ENCODE data around the gene FKBP7. TPM values are rescaled to one million over a fixed set of nuclear protein-coding genes. Genes with fewer than 3 reads are reported as not detected.
"Not testable (repeated sequence)": the region's sequence is repeated elsewhere in the genome, so short reads cannot be mapped to it uniquely, and the experiment has no call there.

FKBP7 gene
- total RNA-seq, 1 experiment from 2014 or later = 43.4 TPM

- DNase-seq (ENCODE audit: low spot score) = no peak
Measured at GRCh38 chr2:178449700-178450523, 28.5 kb downstream of the FKBP7 start.

GRCh38 chr2:178448968-178449661, 29.3 kb downstream of the FKBP7 start:
- DNase-seq (ENCODE audit: low spot score) = no peak

- DNase-seq (ENCODE audit: low spot score) = no peak
Measured at GRCh38 chr2:178441426-178441825, 37.0 kb downstream of the FKBP7 start.

DNA sequence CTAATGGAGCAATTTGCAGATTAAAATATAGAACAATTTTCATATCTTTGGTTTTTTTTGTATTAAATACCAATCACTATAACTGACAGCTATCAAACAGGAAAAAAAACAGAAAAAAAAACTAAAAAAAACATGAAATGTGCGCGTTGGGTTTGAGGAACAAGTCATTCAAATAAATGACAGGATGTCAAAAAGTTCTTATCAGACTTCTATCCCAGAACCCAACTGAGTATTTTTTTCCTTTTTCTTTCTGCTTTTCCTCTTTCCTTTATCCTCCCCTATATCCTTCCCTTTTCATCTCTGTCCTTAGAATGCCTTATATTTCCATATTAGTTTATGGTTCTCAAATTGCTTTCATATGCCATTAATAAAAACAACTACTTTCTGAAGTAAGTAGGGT, 41.7 kb downstream of the FKBP7 start:
- no peak for DNase-seq (ENCODE audit: low spot score)

GRCh38 chr2:178429336-178429735, 49.1 kb downstream of the FKBP7 start:
- DNase-seq (ENCODE audit: low spot score) = no peak

DNA sequence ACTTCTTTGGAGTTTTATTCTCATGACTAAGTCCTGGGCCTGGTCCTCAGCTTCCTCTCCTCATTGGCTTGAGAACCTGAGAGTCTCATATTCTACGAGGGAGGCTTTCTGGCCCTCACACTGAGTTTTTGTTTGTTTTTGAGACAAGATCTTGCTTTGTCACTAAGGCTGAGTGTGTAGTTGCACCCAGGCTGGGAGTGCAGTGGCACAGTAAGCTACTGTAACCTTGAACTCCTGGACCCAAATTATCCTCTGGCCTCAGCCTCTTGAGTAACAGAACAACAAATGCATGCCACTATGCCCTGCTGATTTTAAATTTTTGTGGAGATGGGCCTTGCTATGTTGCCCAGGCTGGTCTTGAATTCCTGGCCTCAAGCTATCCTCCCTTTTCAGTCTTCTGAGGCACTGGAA, 50.0 kb downstream of the FKBP7 start:
- no peak for DNase-seq (ENCODE audit: low spot score)

DNA sequence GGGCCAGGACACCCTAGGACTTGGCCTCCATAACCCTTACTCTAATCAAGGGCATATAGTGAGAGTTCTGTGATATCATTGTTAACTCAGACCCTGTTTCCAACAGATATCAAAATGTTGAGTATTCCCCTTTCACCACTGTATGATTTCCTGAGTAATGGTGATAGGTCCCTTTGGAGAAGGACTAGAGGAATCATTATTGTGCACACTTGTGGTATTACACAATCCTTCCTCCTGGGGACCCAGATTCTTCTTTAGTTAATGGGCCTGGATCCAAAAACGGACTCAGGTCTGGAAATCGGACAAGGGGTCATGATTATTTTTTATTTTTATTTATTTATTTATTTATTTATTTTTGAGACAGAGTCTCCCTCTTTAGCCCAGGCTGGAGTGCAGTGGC, 50.9 kb downstream of the FKBP7 start:
- no peak for DNase-seq (ENCODE audit: low spot score)

GRCh38 chr2:178426388-178426787, 52.0 kb downstream of the FKBP7 start:
- no peak for DNase-seq (ENCODE audit: low spot score)

DNA sequence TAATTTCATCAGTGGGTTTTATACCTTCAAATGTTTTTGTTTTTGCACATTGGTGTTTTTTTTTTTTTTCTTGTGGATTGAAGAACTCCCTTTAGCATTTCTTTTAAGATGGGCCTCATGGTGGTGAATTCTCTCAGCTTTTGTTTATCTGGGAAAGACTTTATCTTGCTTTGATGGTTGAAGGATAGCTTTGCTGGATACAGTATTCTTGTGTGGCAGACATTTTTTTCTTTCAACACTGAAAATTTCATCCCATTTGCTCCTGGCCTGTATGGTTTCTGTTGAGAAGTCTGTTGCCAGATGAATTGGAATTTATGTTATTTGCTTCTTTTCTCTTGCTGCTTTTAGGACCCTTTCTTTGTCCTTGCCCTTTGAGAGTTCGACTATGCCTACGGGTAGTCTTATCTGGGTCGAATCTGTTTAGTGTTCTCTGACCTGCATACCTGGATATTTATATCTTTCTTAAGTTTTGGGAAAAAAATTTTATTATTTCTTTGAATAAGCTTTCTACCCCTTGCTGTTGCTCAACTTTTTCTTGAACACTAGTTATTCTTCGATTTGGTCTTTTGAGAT, 53.1 kb downstream of the FKBP7 start:
- DNase-seq (ENCODE audit: low spot score) = no peak

GRCh38 chr2:178423746-178424145, 54.7 kb downstream of the FKBP7 start:
- DNase-seq (ENCODE audit: low spot score) = not testable (repeated sequence)

GRCh38 chr2:178422097-178422496, 56.3 kb downstream of the FKBP7 start:
- DNase-seq (ENCODE audit: low spot score) = no peak

DNA sequence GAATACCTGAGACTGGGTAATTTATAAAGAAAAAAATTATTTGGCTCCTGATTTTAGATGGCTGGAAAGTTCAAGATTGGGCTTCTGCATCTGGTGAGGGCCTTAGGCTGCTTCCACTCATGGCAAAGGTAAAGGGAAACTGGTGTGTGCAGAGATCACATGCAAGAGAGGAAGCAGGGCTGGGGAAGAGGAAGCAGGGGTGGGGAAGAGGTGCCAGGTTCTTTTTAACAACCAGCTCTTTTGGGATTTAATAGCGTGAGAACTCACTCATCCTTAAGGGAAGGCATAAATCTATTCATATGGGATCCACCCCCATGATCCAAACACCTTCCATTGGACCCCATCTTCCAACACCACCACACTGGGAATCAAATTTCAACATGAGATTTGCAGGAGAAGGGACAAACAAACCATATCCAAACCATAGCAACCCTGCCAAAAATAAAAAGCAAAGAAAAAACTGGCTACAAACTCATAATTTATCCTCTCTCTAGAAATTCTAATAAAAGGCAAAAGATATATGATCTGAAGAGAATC, 57.9 kb downstream of the FKBP7 start:
- no peak for DNase-seq (ENCODE audit: low spot score)

- DNase-seq (ENCODE audit: low spot score) = no peak
Measured at GRCh38 chr2:178419123-178419522, 59.3 kb downstream of the FKBP7 start.

DNA sequence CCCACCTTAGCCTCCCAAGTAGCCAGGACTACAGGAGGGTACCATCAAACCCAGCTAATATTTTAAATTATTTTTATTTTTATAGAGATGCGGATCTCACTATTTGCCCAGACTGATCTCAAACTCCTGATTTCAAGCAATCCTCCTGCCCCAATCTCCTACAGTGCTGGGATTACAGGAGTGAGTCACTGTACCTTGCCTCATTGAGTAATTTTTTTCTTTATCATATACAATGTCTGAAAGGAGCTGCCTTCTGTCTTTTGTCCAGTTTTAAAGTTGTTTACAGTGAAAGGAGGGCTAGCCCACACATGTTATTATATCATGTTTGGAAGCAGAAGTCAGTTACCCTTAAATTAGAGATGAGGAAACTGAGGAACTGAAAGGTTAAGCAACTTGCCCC, 60.0 kb downstream of the FKBP7 start:
- no peak for DNase-seq (ENCODE audit: low spot score)

DNA sequence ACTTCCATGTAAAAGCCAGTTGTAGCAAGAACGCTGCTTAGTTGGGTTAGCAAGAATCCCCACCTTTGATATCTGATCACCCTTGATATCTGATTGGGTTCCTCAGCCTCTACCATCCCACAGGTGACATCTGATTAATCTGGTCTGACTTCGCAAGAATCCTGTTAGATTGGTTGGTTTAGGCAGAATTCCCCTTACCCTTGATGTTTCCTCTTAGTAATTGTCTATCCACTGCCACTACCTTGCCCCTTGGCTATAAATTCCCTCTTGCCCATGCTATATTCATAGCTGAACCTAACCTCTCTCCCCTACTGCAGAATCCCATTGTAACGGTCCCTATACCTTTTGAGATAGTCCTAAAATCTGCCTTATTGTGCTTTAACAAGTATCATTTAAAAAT, 60.5 kb downstream of the FKBP7 start:
- no peak for DNase-seq (ENCODE audit: low spot score)

DNA sequence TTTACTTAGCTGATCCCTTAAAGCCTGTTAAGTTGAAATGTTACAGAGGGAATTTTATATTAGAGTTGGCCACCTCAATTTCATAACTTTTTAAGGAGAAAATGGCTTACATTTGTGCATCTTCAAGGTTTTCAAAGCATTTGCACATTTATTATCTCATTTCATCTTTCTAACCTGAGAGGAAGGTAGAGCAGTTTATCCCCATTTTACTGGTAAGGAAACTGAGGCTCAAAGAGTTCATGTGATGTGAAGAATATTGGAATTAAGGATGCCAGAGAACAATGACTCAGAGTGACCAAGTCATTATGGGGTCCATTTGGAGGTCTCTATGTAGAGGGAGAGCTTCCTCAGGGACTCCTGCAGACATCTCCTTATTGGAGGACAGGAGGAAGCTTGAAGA, 62.4 kb downstream of the FKBP7 start:
- no peak for DNase-seq (ENCODE audit: low spot score)

GRCh38 chr2:178414266-178415247, 63.8 kb downstream of the FKBP7 start:
- DNase-seq (ENCODE audit: low spot score) = peak; percentile 95

All from H4 (cell line).